Tibial nerve (tissue), 4 donors: ENCODE measurements around the gene SNX22.

ENCODE experiments used
- CTCF ChIP-seq, 5 experiments: fragments of 200-600 bp in 3 of 5; fragments of 450-650 bp in 2 of 5; sonication (generic) in 3 of 5; IDR thresholded peaks; one replicate each; pipeline ENCODE4 v1.5.1; 2016 to 2019; ENCODE audit warnings: antibody characterized with exemption in 5 of 5, mild to moderate bottlenecking in 3 of 5, moderate library complexity in 2 of 5
- EP300 ChIP-seq, 2 donors: sonication (generic); formaldehyde crosslinking; IDR thresholded peaks; one replicate each; pipeline ENCODE4 v1.6.1; 2017; ENCODE audit warnings: antibody characterized with exemption in 2 of 2, mild to moderate bottlenecking in 1 of 2
- POLR2A ChIP-seq, 2 donors: fragments of 450-650 bp; IDR thresholded peaks; one replicate each; pipeline ENCODE4 v1.6.1; 2017; ENCODE audit warnings: antibody characterized with exemption in 2 of 2, mild to moderate bottlenecking in 2 of 2, moderate library complexity in 2 of 2

- TF ChIP-seq CTCF (IDR thresholded peaks at IDR 0.05) (no peak), POLR2A (IDR thresholded peaks at IDR 0.05) (no peak), EP300 (IDR thresholded peaks at IDR 0.05) (no peak)
Observed at GRCh38 chr15:64132217-64132616, 19.3 kb upstream of the SNX22 start.
